Measurements from ENCODE around the gene FBXW12.

FBXW12 gene

GRCh38 chr3:48423241-48423882 lies 51.3 kb downstream of the FBXW12 start:
- no peak overlapping the region for H3K27ac ChIP-seq (ENCODE audit: low read length)
- no peak for DNase-seq (ENCODE audit: low read depth, low spot score)
- no peak overlapping the region; the same call in 1 of the 2 replicates for H3K4me3 ChIP-seq (ENCODE audit: low read length)
- no peaks in the 10 kb centered on the region for H3K9me3 ChIP-seq (ENCODE audit: control insufficient read depth, insufficient read depth, low read length)
- no peaks in the 10 kb centered on the region for H3K27me3 ChIP-seq (ENCODE audit: control insufficient read depth, insufficient read depth, low read length)
- H3K36me3 ChIP-seq (ENCODE audit: control insufficient read depth, insufficient read depth, low read length), result peaks cover 35% of the 10 kb centered on the region
- peaks cover 4% of the 10 kb centered on the region for H3K4me1 ChIP-seq (ENCODE audit: control insufficient read depth, insufficient read depth, low read length)
- WGBS (ENCODE audit: insufficient coverage, insufficient read length), result no CpG with 5 or more reads among the region's 25 CpGs

GRCh38 chr3:48423883-48424695 lies 52.1 kb downstream of the FBXW12 start:
- Histone ChIP-seq H3K9me3 (ENCODE audit: control insufficient read depth, insufficient read depth, low read length) (no peaks in the 10 kb centered on the region), H3K36me3 (ENCODE audit: control insufficient read depth, insufficient read depth, low read length) (peaks cover 28% of the 10 kb centered on the region), H3K27me3 (ENCODE audit: control insufficient read depth, insufficient read depth, low read length) (no peaks in the 10 kb centered on the region), H3K4me1 (ENCODE audit: control insufficient read depth, insufficient read depth, low read length) (peaks cover 4% of the 10 kb centered on the region), H3K27ac (ENCODE audit: low read length) (no peak overlapping the region), H3K4me3 (ENCODE audit: low read length) (no peak overlapping the region)
- no CpG with 5 or more reads among the region's 27 CpGs for WGBS (ENCODE audit: insufficient coverage, insufficient read length)
- DNase-seq (ENCODE audit: low read depth, low spot score), result no peak

- DNase-seq (ENCODE audit: low read depth, low spot score), result no peak
- Histone ChIP-seq H3K27me3 (ENCODE audit: control insufficient read depth, insufficient read depth, low read length) (no peaks in the 10 kb centered on the region), H3K4me1 (ENCODE audit: control insufficient read depth, insufficient read depth, low read length) (peaks cover 5% of the 10 kb centered on the region), H3K27ac (ENCODE audit: low read length) (no peak overlapping the region), H3K36me3 (ENCODE audit: control insufficient read depth, insufficient read depth, low read length) (peaks cover 18% of the 10 kb centered on the region), H3K4me3 (ENCODE audit: low read length) (no peak overlapping the region), H3K9me3 (ENCODE audit: control insufficient read depth, insufficient read depth, low read length) (no peaks in the 10 kb centered on the region)
- WGBS (ENCODE audit: insufficient coverage, insufficient read length), result no CpG with 5 or more reads among the region's 13 CpGs
These were observed 53.3 kb downstream of the FBXW12 start for GRCh38 chr3:48425281-48425812.

GRCh38 chr3:48426401-48426909 lies 54.4 kb downstream of the FBXW12 start:
- Histone ChIP-seq H3K27ac (ENCODE audit: low read length) (no peak overlapping the region), H3K4me3 (ENCODE audit: low read length) (no peak overlapping the region), H3K27me3 (ENCODE audit: control insufficient read depth, insufficient read depth, low read length) (no peaks in the 10 kb centered on the region), H3K36me3 (ENCODE audit: control insufficient read depth, insufficient read depth, low read length) (peaks cover 12% of the 10 kb centered on the region), H3K4me1 (ENCODE audit: control insufficient read depth, insufficient read depth, low read length) (peaks cover 11% of the 10 kb centered on the region), H3K9me3 (ENCODE audit: control insufficient read depth, insufficient read depth, low read length) (no peaks in the 10 kb centered on the region)
- no peak for DNase-seq (ENCODE audit: low read depth, low spot score)
- no CpG with 5 or more reads among the region's 11 CpGs for WGBS (ENCODE audit: insufficient coverage, insufficient read length)

GRCh38 chr3:48426944-48427629 lies 55.1 kb downstream of the FBXW12 start:
- Histone ChIP-seq H3K4me1 (ENCODE audit: control insufficient read depth, insufficient read depth, low read length) (peaks cover 11% of the 10 kb centered on the region), H3K9me3 (ENCODE audit: control insufficient read depth, insufficient read depth, low read length) (no peaks in the 10 kb centered on the region), H3K27me3 (ENCODE audit: control insufficient read depth, insufficient read depth, low read length) (no peaks in the 10 kb centered on the region), H3K36me3 (ENCODE audit: control insufficient read depth, insufficient read depth, low read length) (peaks cover 12% of the 10 kb centered on the region), H3K27ac (ENCODE audit: low read length) (no peak overlapping the region), H3K4me3 (ENCODE audit: low read length) (no peak overlapping the region)
- no peak for DNase-seq (ENCODE audit: low read depth, low spot score)
- WGBS (ENCODE audit: insufficient coverage, insufficient read length), result no CpG with 5 or more reads among the region's 8 CpGs

- H3K27ac ChIP-seq (ENCODE audit: low read length), result no peak overlapping the region
- no peaks in the 10 kb centered on the region for H3K27me3 ChIP-seq (ENCODE audit: control insufficient read depth, insufficient read depth, low read length)
These were observed 55.6 kb downstream of the FBXW12 start for GRCh38 chr3:48427630-48427962.

GRCh38 chr3:48428088-48428571 lies 56.1 kb downstream of the FBXW12 start:
- no peak for DNase-seq (ENCODE audit: low read depth, low spot score)

More at GRCh38 chr3:48427630-48427962, 55.6 kb downstream of the FBXW12 start:
- no CpG with 5 or more reads among the region's 9 CpGs for WGBS (ENCODE audit: insufficient coverage, insufficient read length)
- no peak overlapping the region for H3K4me3 ChIP-seq (ENCODE audit: low read length)
- H3K36me3 ChIP-seq (ENCODE audit: control insufficient read depth, insufficient read depth, low read length), result peaks cover 17% of the 10 kb centered on the region
- DNase-seq (ENCODE audit: low read depth, low spot score), result no peak
- no peaks in the 10 kb centered on the region for H3K9me3 ChIP-seq (ENCODE audit: control insufficient read depth, insufficient read depth, low read length)
- peaks cover 11% of the 10 kb centered on the region for H3K4me1 ChIP-seq (ENCODE audit: control insufficient read depth, insufficient read depth, low read length)

GRCh38 chr3:48428572-48429316 lies 56.7 kb downstream of the FBXW12 start:
- peaks cover 14% of the 10 kb centered on the region for H3K4me1 ChIP-seq (ENCODE audit: control insufficient read depth, insufficient read depth, low read length)
- peaks cover 18% of the 10 kb centered on the region for H3K36me3 ChIP-seq (ENCODE audit: control insufficient read depth, insufficient read depth, low read length)
- WGBS (ENCODE audit: insufficient coverage, insufficient read length), result no CpG with 5 or more reads among the region's 60 CpGs
- DNase-seq (ENCODE audit: low read depth, low spot score), result no peak
- no peak overlapping the region for H3K27ac ChIP-seq (ENCODE audit: low read length)
- H3K27me3 ChIP-seq (ENCODE audit: control insufficient read depth, insufficient read depth, low read length), result no peaks in the 10 kb centered on the region
- peak overlapping the region; percentile 74 for H3K4me3 ChIP-seq (ENCODE audit: low read length)
- no peaks in the 10 kb centered on the region for H3K9me3 ChIP-seq (ENCODE audit: control insufficient read depth, insufficient read depth, low read length)

More at GRCh38 chr3:48428088-48428571, 56.1 kb downstream of the FBXW12 start:
- no peaks in the 10 kb centered on the region for H3K27me3 ChIP-seq (ENCODE audit: control insufficient read depth, insufficient read depth, low read length)
- no peaks in the 10 kb centered on the region for H3K9me3 ChIP-seq (ENCODE audit: control insufficient read depth, insufficient read depth, low read length)
- H3K4me1 ChIP-seq (ENCODE audit: control insufficient read depth, insufficient read depth, low read length), result peaks cover 13% of the 10 kb centered on the region
- H3K27ac ChIP-seq (ENCODE audit: low read length), result no peak overlapping the region
- peak overlapping the region; percentile 74; the same call in 1 of the 2 replicates for H3K4me3 ChIP-seq (ENCODE audit: low read length)
- peaks cover 18% of the 10 kb centered on the region for H3K36me3 ChIP-seq (ENCODE audit: control insufficient read depth, insufficient read depth, low read length)
- no CpG with 5 or more reads among the region's 7 CpGs for WGBS (ENCODE audit: insufficient coverage, insufficient read length)

GRCh38 chr3:48429317-48429959 lies 57.4 kb downstream of the FBXW12 start:
- WGBS (ENCODE audit: insufficient coverage, insufficient read length), result no CpG with 5 or more reads among the region's 86 CpGs
- peak overlapping the region; percentile 74; the same call in 1 of the 2 replicates for H3K4me3 ChIP-seq (ENCODE audit: low read length)
- H3K27me3 ChIP-seq (ENCODE audit: control insufficient read depth, insufficient read depth, low read length), result no peaks in the 10 kb centered on the region
- H3K4me1 ChIP-seq (ENCODE audit: control insufficient read depth, insufficient read depth, low read length), result peaks cover 13% of the 10 kb centered on the region
- no peaks in the 10 kb centered on the region for H3K9me3 ChIP-seq (ENCODE audit: control insufficient read depth, insufficient read depth, low read length)
- H3K27ac ChIP-seq (ENCODE audit: low read length), result no peak overlapping the region
- peaks cover 14% of the 10 kb centered on the region; the same call in 1 of the 2 replicates for H3K36me3 ChIP-seq (ENCODE audit: control insufficient read depth, insufficient read depth, low read length)
- no peak for DNase-seq (ENCODE audit: low read depth, low spot score)
